Retina (tissue), 1 donor: ENCODE measurements around the gene TERT.
"Not testable (repeated sequence)": the region's sequence is repeated elsewhere in the genome, so short reads cannot be mapped to it uniquely, and the experiment has no call there.

Experiments
- DNase-seq: peaks from one replicate; pipeline ENCODE4 v3.0.0-alpha.2; 2016

TERT gene

GRCh38 chr5:1277781-1278180, 17.1 kb downstream of the TERT start:
- DNase-seq: no peak

- DNase-seq: no peak
Measured at GRCh38 chr5:1277331-1277730, 17.5 kb downstream of the TERT start.

GRCh38 chr5:1276930-1277329, 17.9 kb downstream of the TERT start:
- DNase-seq: no peak

- DNase-seq: not testable (repeated sequence)
Measured at GRCh38 chr5:1275397-1276391, 19.2 kb downstream of the TERT start.

- DNase-seq: no peak
Measured at GRCh38 chr5:1274471-1274870, 20.4 kb downstream of the TERT start.

GRCh38 chr5:1273745-1274144, 21.1 kb downstream of the TERT start:
- no peak for DNase-seq

GRCh38 chr5:1272201-1272600, 22.7 kb downstream of the TERT start:
- no peak for DNase-seq

GRCh38 chr5:1270933-1271914, 23.6 kb downstream of the TERT start:
- DNase-seq: no peak

GRCh38 chr5:1270426-1270825, 24.4 kb downstream of the TERT start:
- no peak for DNase-seq

- no peak for DNase-seq
Measured at GRCh38 chr5:1268666-1269065, 26.2 kb downstream of the TERT start.

GRCh38 chr5:1268056-1268455, 26.8 kb downstream of the TERT start:
- no peak for DNase-seq

GRCh38 chr5:1267464-1267863, 27.4 kb downstream of the TERT start:
- DNase-seq: not testable (repeated sequence)

- DNase-seq: no peak
Measured at GRCh38 chr5:1266791-1267190, 28.1 kb downstream of the TERT start.

- no peak for DNase-seq
Measured at GRCh38 chr5:1265461-1266455, 29.1 kb downstream of the TERT start.

- no peak for DNase-seq
Measured at GRCh38 chr5:1265026-1265425, 29.8 kb downstream of the TERT start.

- DNase-seq: no peak
Measured at GRCh38 chr5:1264211-1264610, 30.7 kb downstream of the TERT start.

- DNase-seq: peak; percentile 14
Measured at GRCh38 chr5:1262381-1262780, 32.5 kb downstream of the TERT start.

- no peak for DNase-seq
Measured at GRCh38 chr5:1261643-1262042, 33.2 kb downstream of the TERT start.

GRCh38 chr5:1259806-1260480, 34.9 kb downstream of the TERT start:
- no peak for DNase-seq

GRCh38 chr5:1257841-1258240, 37.0 kb downstream of the TERT start:
- no peak for DNase-seq

- no peak for DNase-seq
Measured at GRCh38 chr5:1257363-1257762, 37.5 kb downstream of the TERT start.

GRCh38 chr5:1256776-1257175, 38.1 kb downstream of the TERT start:
- no peak for DNase-seq
